Measurements from ENCODE around the gene RUNX3.
"Not testable (repeated sequence)": the region's sequence is repeated elsewhere in the genome, so short reads cannot be mapped to it uniquely, and the experiment has no call there.

The RUNX3 gene

DNA sequence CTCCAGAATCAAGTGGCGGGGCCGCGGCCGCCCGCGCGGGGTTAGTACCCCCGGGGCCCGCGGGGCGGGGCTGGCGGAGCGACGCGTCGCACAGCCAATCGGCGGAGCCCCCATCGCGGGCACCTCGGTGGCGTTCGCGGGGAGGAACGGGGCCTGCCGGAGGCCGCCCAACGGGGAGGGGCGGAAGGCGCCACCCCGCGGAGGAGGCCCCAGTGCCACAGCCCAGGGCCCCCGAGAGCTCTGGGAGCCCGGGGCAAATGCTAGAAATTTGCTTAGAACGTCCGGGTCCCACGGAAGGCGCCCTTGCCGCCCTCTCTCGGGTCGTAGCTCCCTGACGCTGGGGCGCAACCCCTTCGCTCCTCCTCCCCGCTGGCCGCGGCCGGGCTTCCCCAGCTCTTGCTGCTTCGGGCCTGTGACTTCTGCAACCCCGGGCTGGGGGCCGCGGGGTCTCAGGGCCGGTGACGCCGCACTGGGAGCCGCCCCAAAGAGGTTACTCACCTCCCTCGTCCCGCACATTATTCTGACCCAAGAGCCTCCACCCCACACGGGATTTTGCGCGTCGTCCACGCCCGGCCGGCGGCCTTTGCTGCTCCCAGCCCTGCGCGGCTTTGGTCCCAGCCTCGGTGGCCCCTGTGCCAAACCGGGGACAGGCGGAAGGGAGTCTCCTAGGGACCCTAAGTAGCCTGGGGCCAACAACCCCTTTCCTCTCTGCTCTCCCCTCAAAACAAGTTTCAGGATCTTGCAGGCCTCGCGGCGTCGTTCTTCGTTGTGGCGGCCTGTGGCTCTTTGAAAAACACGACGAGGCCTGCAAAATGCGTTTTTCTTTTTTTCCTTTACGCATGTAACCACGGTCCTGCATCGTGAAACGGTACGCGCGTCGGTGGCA lies at the start of gene RUNX3:
Gene RUNX3, minus strand, starts transcription at position 17 of the 886 bp plus-strand sequence. CDS start 408 bp downstream, outside the sequence.
- peak; percentile 88 to 92 for DNase-seq (ENCODE audit: low read depth in 2 of 2)

DNA sequence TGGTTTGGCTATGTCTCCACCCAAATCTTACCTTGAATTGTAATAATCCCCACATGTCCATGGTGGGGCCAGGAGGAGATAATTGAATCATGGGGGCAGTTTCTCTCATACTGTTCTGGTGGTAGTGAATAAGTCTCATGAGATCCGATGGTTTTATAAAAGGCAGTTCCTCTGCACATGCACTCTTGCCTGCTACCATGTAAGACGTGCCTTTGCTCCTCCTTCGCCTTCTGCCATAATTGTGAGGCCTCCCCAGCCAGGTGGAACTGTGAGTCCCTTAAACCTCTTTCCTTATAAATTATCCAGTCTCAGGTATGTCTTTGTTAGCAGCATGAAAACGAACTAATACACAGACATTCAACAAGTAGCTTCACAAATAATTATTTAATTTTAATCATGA lies 49.2 kb upstream of the RUNX3 start:
- DNase-seq (ENCODE audit: low read depth in 2 of 2) = not testable (repeated sequence)

DNA sequence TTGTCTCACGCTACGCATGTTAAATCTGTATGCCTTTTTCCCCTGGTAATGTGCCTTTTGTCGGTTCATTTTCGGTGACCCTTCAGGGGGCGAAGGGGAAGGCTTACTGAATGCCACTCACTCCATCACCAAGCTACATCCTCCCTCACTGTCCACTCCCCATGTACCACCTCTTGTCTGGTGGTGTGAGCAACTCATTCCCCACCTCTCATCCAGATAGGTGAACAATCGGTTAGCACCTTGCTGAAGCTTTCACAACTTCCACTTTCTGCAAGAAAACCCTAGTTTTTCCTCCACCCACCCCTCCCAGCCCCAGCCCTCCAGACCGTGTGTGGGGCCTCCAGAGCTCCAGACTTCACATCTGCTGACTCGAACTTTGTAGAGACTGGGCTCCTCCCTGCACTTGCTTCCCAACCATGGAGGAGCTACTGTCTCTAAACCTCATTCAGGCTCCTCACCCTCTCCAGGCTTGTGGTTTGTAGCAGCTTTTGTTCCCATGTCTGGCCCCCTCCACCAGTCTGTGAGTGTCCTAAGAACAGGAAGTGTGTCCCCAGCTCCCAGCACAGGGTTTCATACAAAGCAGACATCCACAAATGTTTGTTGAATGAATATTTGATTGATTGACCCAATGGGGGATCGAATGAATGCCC lies 48.4 kb upstream of the RUNX3 start:
- DNase-seq (ENCODE audit: low read depth in 2 of 2) = no peak

DNA sequence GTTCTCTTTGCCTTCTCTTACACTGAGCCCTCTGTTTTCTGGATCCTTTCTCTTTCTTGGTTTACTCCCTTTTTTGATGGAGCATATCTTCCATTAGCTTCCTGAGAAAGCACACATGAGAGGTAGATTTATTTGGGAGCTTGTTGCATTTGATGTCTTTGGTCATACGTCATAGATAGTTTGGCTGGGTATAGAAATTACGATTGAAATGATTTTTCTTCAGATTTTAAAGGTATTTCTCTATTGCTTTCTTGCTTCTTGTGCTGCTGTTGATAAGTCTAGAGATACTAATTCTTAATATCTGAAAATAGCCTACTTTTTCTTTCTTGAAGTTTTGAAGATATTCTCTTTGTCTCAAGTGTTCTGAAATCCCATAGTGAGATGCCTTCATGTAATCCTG lies 45.3 kb upstream of the RUNX3 start:
- no peak for DNase-seq (ENCODE audit: low read depth in 2 of 2)

DNA sequence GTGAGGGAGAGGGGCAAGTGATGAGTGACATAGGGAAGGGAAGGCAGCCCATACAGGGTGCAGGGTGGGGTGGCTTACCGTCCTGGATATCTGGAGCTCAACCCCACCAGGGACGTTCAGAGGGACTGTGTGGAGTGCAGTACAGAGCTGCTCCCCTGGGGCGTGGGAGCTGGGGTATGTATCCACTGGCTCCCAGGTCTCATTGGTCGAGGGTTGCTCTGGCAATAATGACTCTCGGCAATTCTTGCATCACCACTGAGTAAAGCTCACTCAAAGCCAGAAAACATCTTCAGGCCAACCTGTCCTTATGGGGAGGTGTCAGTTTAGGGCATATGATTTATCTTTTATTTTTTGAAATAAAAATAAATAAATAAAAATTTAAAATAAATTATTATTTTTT lies 43.2 kb upstream of the RUNX3 start:
- DNase-seq (ENCODE audit: low read depth in 2 of 2) = no peak

DNA sequence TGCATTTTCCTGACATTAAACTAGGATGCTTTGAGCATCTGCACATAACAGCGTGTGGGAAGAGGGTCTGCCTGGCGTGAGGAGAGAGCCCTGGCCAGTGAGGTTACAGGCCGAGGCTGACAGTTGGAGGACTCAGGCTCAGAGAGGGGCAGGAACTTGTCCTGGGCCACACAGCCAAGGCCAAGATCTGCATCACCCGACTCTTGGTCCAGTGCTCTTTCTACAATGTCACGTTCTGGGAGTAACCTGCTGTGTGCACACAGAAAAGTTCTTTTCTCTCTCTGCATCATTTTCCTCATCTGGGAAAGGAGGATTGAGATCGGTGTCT lies 42.8 kb upstream of the RUNX3 start:
- DNase-seq (ENCODE audit: low read depth in 2 of 2) = no peak

DNA sequence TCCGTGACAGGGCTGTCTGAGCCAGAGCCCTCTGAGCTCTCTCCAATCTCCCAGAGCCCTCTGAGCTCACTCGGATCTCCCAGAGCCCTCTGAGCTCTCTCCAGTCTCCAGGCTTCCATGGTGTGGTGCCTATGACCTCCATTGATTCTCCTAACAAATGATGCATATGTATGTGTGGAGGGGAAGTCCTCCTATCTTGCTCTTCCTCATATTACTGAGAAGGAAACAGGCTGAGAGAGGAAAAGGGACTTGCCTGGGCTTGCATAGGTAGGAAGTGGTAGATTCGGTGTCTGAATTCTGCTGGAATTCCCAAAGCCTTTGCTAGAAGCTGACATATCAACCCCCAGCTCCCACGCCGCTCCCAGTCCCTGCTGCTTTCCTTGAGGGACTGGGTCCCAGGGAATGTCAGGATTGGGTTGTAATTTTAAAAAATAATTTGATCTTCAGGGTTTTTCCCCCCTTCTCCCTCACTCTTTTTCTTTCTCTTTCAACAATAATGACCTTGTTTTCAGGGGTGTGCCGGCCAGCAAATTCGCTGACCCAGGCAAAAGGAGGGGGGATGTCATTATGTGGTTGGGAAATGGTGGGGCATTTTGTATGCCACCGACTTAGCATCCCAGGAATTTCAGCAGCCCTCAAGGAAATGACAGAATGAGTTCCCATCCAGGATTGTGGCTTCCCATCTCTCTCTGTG lies 42.3 kb upstream of the RUNX3 start:
- no peak for DNase-seq (ENCODE audit: low read depth in 2 of 2)

DNA sequence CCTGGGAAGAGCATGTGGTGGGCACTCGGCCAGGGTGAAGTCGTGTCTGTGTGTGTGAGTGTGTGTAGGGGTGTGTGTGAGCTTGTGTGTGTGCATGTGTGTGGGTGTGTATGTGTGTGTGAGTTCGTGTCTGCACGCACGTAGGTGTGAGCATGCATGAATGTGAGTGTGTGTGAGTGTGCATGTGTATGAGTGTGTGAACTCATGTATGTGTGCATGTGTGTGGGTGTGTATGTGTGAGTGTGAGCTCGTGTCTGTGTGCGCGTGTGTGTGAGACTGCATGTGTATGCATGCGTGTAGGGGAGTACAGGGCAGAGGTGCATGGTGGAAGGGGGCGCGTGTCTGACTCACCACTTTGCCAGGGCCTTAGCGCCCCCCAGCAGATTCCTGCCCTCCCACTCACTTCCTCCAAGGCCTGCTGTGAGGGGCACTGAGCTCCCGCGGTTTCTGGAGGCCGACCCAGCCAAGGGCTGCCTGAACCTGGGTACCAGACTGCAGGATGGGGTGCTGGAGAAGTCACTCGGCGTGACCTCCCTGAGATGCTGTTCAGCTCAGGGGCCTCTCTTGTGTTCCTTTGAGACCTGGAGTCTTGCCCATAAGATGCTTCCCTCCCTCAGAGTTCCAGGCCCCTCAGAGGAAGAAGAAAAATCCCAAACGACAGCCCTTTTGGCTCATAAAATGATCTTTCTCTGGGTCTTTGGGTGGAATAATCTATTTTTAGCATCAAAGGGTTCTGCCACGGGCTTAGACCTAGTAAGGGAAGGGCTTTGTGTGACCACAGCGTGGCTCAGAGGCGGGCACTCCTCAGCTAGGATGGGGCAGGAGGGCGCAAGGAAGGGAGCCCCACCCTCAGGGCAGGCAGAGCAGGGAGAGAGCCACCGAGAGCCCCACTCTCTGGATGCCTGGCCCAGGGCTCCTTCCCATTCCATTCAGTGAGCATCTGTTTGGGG lies 41.1 kb upstream of the RUNX3 start:
- no peak for DNase-seq (ENCODE audit: low read depth in 2 of 2)

DNA sequence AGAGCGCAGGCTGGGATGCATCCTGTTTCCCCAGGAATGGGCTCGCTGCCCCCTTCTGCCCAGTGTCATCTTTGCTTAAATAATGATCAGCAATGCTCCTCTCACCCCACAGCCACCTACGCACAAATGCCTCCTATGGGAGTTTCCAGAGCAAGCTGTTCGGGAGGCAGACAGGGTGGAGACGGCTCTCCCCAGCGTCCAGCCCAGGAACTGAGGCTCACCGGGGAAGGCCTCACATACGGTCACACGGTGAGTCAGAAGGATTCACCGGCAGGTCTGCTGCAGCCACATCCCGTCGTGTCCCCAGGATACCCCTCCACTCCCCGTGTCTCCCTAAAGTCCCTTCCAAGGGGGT lies 40.3 kb upstream of the RUNX3 start:
- DNase-seq (ENCODE audit: low read depth in 2 of 2) = no peak

DNA sequence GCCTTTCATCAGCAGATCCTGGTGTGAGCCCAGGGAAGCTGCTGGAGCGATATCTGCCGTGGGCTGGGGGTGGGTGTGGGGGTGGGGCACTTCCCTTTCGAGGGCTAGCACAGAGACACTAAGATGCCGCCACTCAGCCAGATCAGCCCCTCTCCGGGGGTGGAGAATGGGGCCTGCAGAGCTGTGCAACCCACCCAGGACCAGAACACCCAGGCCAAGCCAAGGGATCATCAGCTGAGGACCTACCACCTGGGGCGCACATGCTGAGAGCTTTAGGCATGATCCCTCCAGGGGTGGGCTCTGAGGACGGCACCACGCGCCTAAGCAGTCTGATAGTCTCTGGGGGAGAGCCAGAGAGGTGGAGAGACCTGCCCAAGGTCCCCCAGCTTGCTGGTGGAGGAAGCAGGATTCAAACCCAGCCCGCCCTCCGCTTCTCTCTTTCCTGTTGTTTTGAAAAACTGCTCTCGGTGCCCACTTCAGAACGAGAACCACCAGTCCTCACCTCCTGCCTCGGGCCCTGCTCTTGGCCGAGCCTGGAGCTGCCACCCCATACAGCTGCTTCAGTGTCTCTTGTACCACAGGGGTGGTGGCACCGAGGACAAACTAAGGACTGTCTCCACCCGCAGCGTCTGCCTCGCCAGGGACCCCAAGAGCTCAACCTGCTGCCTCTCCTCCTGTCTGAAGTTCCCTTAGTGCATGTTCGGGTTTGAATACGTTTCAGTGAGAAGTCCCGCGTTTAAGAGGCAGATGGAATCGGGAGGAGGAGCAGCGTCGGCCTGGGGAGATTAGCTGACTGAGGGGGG lies 39.7 kb upstream of the RUNX3 start:
- DNase-seq (ENCODE audit: low read depth in 2 of 2) = no peak

DNA sequence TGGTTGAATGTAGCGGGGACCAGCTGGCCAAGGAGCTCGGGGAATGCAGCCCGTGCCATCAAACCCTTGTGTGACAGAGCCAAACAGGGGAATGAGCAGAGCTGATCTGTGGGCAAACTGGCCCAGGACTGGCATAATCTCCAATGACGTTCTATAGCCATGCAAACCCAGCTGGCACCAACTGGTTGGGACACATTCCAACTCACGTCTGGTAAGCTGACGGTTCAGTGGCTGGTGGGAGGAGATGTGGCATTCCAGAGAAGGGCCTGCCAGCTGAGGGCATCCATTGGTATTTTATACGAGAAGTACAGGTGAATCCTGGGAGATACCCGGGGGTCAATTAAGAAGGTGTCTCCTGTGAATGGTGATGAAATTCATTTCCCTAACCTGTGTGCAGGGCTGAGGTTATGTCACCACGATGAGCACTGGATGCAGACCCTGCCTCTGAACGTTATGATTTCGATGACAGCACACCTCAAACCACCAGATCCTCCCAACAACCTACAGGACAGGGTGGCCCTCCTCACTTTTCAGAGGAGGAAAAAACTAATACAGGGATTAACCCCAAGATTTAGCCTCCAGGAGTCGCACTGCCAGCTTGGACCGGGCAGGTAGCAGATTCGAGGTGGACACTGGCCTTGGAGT lies 39.0 kb upstream of the RUNX3 start:
- DNase-seq (ENCODE audit: low read depth in 2 of 2) = no peak

DNA sequence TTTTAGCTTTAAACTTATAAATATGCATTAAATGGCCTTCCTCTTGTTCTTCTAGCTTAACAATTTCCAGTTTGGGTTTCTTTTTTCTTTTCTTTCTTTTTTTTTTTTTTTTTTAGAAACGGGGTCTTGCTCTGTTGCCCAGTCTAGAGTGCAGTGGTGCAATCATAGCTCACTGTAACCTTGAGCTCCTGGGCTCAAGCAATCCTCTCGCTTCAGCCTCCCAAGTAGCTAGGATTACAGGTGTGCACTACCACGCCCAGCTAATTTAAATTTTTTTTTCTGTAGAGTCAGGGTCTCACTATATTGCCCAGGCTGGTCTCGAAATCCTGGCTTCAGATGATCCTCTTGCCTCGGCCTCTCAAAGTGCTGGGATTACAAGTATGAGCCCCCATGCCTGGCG lies 37.9 kb upstream of the RUNX3 start:
- DNase-seq (ENCODE audit: low read depth in 2 of 2) = no peak

DNA sequence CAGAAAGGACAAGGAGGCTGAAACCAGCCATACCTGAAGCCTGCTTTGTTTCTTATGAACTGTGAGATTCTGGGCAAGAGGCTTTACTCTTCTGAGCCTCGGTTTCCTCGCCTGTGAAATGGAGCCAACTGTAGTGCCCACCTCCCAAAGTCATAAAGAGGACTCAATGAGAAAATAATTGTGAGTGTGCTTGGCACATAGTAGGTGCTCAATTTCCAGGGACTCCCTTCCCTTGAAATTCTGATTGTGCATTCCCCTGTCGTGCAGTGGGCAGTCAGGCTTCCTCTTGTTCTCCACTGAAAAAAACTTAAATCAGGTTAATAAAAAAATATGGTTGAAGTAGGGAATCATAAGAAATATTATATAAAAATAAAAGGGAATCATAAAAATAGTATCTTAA lies 37.5 kb upstream of the RUNX3 start:
- DNase-seq (ENCODE audit: low read depth in 2 of 2) = no peak

DNA sequence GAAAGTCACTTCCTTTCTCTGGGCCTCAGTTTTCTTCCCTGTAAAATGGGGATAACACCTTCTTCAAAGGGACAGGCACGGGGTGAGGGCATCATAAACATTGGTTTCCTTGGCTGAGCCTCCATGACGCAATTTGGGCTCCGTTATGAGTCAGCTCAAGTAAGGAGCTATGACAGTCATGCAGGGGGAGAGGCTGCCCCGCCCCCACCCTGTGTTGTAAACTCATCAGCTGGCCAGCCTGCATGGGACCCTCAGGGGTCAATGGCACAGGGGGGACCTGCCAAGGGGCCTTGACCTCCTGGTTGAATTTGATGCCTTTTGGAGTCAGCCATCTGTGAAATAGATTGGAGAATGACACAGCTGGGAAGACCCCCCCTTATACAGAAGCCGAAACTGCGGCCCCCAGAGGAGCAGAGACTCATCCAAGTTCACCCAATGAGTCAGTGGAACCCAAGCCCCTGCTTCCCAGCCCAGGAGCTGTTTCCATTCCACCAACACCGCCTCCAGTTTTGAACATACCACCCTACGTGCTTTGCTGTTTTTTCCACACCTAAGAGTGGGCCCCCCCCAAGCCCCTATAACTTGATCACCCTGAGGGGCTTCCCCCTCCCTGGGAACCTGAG lies 36.8 kb upstream of the RUNX3 start:
- DNase-seq (ENCODE audit: low read depth in 2 of 2) = peak; percentile 83 to 84

DNA sequence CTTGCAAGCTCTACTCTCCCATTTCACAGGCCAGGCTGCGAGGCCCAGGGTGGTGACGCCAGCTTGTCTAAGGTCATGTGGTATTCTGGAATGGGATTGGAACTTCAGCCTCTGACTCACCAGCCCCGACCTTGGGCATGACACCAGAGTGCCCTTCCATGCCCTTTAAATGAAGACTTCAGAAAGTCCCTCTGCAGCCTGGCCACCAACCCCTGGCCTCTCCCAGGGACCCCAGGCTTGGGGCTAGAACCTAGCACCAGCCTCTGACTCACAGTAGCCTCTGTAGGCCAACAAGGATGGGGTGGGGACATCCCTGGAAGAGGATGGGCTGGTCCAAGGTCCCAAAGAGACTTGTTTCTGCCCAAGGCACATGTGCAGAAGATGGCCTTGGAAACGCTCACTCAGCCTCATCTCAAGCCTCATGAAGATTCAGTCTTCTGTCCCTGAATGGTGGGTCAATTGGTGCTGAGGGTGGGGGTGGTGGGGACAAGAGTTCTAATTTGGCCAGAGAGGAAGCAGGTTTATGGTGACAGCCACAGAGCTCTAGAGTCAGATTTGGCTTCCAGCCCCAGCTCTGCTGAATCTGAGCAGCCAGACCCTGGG lies 36.1 kb upstream of the RUNX3 start:
- no peak for DNase-seq (ENCODE audit: low read depth in 2 of 2)

DNA sequence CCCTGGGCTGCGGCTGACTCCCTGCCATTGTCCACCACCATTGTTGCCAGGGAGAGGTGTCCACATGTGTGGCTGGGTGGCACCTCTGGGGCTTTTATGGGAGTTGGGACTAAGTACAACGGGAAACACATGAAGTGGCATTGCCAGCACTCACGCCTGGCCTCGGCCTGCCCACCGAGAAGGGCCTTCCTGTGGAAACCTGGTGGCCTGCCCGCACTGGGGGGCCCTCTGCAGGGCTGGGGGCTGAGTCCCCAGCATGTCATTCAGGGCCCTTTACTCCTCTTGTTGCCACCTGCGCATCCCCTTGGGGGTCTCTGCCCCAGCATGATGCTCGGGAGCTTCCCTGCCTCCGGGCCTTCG lies 35.5 kb upstream of the RUNX3 start:
- no peak for DNase-seq (ENCODE audit: low read depth in 2 of 2)

DNA sequence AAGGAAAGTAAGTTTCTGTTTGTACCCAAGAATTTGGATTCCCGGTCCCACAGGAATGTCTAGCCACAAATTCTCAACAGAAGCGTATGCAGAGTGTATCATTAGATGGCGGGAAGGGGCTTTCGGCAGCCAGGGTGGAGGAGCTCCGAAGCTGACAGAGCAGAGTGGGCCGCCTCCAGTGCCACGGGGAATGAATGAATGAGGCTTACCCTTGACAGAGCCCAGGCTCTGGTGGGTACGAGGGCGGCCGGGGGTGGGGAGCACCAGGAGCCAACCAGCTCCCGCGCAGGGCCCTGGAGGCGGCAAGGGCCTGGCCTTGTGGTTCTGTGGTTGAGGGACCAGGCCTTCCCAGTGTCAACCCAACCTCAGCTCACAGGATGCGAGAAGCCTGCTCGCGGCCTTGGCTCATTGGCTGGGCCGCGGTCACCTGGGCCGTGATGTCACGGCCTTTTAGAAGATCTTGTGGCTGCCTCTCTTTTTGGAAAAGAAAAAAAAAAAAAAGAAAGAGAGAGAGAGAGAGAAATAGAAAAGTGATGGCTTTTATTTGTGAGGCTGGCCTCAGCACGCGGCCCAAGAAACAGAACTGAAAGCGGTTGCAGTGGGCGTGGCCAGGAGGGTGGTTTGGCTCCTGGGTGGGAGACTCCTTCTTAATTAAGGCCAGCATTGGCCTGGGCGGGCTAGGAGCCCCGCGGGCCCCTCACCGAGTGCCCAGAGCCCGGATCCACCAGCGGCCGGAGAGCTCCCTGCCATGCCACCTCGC lies 34.9 kb upstream of the RUNX3 start:
- DNase-seq (ENCODE audit: low read depth in 2 of 2) = peak; percentile 94 to 96

DNA sequence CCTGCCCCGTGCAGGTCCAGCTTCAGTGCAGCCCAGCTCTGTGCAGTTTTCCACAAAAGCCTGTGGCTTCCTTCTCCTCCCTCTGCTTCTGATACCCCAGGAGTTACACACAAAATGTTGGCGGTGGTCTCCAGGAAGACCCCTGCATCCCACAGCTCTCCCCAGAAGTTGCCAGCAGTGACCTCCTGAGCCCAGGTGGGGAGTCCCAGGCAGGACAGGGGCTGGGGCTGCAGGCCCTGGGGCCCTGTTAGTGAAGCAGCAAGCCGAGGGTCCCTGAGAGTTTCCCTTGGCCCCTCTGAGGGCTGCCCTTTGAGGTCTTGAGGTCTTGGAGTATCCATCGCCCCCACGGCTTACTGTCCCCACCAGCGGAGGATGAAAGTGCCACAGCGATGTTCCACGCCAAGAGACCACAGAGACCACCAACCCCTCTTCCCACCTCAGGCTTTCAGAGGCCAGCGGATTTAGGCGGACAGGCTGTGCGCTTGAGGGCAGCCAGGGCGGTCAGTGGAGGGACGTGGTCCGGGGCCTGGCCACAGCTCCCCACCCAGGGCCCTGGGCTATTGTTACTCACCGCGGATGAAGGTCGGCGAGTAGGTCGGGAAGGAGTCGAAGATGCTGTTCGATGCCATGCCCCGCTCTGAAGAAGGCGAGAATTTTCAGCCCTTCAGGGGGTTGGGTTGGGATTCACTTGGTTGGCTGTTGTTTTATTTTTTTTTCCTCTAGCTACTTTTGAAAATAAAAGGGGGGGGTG lies 34.0 kb upstream of the RUNX3 start:
- DNase-seq (ENCODE audit: low read depth in 2 of 2) = no peak

Data from stimulated activated CD8-positive, alpha-beta memory T cell treated with anti-CD3 and anti-CD28 coated beads, Interleukin-2, amount 100 ng/mL, for 48 hours (primary cell).